Gastroesophageal sphincter (tissue), 4 donors: ENCODE measurements around the gene TMEM220. TPM values are rescaled to one million over a fixed set of nuclear protein-coding genes. Genes with fewer than 3 reads are reported as not detected.

Experiments
- ATAC-seq: fragments of 150-250 bp; one replicate; pipeline ENCODE4 v1.9.1; 2016; ENCODE audit warnings: mild to moderate bottlenecking, moderate library complexity
- H3K27ac ChIP-seq, 4 donors: fragments of 200-600 bp; sonication (generic) in 3 of 4; 1 replicate in 3 of 4; 2 replicates in 1 of 4; pipeline ENCODE4 v1.5.1; 2016 to 2019
- H3K27me3 ChIP-seq: fragments of 200-600 bp; sonication (generic); one replicate; pipeline ENCODE4 v1.5.1; 2019
- H3K36me3 ChIP-seq, 2 donors: fragments of 200-600 bp; sonication (generic); one replicate each; pipeline ENCODE4 v1.5.1; 2019; ENCODE audit warnings: control low read depth in 1 of 2
- H3K4me1 ChIP-seq, 3 donors: fragments of 200-600 bp; sonication (generic); 1 replicate in 2 of 3; 2 replicates in 1 of 3; pipeline ENCODE4 v1.5.1; 2016 to 2019; ENCODE audit warnings: control low read depth in 2 of 3
- H3K4me3 ChIP-seq, 2 donors: fragments of 200-600 bp; sonication (generic); one replicate each; pipeline ENCODE4 v1.5.1; 2019; ENCODE audit warnings: mild to moderate bottlenecking in 1 of 2, moderate library complexity in 1 of 2
- H3K9me3 ChIP-seq, 3 donors: fragments of 200-600 bp; sonication (generic); one replicate each; pipeline ENCODE4 v1.5.1; 2017 to 2019; ENCODE audit warnings: control low read depth in 2 of 3
- EP300 ChIP-seq: sonication (generic); formaldehyde crosslinking; IDR thresholded peaks from one replicate; pipeline ENCODE4 v1.6.1; 2017; ENCODE audit warnings: antibody characterized with exemption, mild to moderate bottlenecking
- POLR2A ChIP-seq, 2 donors: fragments of 450-650 bp; IDR thresholded peaks; one replicate each; pipeline ENCODE4 v1.6.1; 2017; ENCODE audit warnings: antibody characterized with exemption in 2 of 2, mild to moderate bottlenecking in 2 of 2, moderate library complexity in 1 of 2
- POLR2AphosphoS5 ChIP-seq: sonication (generic); formaldehyde crosslinking; IDR thresholded peaks from one replicate; pipeline ENCODE4 v1.6.1; 2017; ENCODE audit warnings: antibody characterized with exemption
- WGBS, 2 donors: methylation state at CpG; one replicate each; pipeline ENCODE4 v1.1.5; 2018; ENCODE audit warnings: low coverage in 1 of 2; 5-methylcytosine and 5-hydroxymethylcytosine counted together
- total RNA-seq, 4 donors: library from RNA; depleted of rRNA; stranded (reverse); fragments of >200 nt; gene quantifications; one replicate each; pipeline ENCODE4 v1.1.0, GENCODE V29; 2016
- TF ChIP-seq, protein P1 (sequence below), 4 experiments: fragments of 200-600 bp in 2 of 4; fragments of 450-650 bp in 2 of 4; sonication (generic) in 1 of 4; IDR thresholded peaks; one replicate each; pipeline ENCODE4 v1.5.1; 2017 to 2019; ENCODE audit warnings: antibody characterized with exemption in 4 of 4, mild to moderate bottlenecking in 2 of 4, moderate library complexity in 2 of 4

TMEM220 gene
- total RNA-seq, 4 donors from 2014 or later, result 9.4 to 18.3 (median 15.6) TPM

DNA sequence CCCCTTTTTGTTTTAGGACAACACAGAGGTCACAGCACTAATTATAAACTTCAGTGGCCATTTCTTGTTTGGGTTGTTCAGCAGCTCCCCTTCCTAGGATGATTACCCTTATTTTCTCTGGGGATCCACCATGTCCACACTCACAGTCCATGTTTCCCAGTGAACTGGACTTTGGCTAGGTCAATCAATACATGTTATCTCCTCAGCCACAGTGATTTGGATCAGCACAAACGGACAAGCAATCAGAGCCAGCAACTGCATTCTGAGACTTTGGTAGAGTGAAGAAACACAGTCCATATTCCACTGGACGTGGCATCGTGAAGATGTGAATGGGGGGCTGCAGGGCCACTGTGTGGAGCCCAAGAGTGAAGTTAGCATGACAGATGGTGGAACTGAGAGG lies 4.6 kb downstream of the TMEM220 start:
- 20 to 77% methylated on average over 1 to 2 of the region's 3 CpGs for WGBS, 2 donors
- ATAC-seq, result no peak
- Histone ChIP-seq H3K27me3 (no peaks in the 10 kb centered on the region), H3K36me3 (peaks cover 0 to 67% of the 10 kb centered on the region in 2 donors), H3K9me3 (no peaks in the 10 kb centered on the region), H3K27ac (no peak overlapping the region), H3K4me3 (no peak overlapping the region), H3K4me1 (peaks cover 0 to 11% (median 0%) of the 10 kb centered on the region in 3 donors)
- TF ChIP-seq, protein P1, sequence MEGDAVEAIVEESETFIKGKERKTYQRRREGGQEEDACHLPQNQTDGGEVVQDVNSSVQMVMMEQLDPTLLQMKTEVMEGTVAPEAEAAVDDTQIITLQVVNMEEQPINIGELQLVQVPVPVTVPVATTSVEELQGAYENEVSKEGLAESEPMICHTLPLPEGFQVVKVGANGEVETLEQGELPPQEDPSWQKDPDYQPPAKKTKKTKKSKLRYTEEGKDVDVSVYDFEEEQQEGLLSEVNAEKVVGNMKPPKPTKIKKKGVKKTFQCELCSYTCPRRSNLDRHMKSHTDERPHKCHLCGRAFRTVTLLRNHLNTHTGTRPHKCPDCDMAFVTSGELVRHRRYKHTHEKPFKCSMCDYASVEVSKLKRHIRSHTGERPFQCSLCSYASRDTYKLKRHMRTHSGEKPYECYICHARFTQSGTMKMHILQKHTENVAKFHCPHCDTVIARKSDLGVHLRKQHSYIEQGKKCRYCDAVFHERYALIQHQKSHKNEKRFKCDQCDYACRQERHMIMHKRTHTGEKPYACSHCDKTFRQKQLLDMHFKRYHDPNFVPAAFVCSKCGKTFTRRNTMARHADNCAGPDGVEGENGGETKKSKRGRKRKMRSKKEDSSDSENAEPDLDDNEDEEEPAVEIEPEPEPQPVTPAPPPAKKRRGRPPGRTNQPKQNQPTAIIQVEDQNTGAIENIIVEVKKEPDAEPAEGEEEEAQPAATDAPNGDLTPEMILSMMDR (IDR thresholded peaks at IDR 0.05), result no peak
- TF ChIP-seq POLR2AphosphoS5 (no peak), POLR2A (IDR thresholded peaks at IDR 0.05) (no peak), EP300 (no peak)

DNA sequence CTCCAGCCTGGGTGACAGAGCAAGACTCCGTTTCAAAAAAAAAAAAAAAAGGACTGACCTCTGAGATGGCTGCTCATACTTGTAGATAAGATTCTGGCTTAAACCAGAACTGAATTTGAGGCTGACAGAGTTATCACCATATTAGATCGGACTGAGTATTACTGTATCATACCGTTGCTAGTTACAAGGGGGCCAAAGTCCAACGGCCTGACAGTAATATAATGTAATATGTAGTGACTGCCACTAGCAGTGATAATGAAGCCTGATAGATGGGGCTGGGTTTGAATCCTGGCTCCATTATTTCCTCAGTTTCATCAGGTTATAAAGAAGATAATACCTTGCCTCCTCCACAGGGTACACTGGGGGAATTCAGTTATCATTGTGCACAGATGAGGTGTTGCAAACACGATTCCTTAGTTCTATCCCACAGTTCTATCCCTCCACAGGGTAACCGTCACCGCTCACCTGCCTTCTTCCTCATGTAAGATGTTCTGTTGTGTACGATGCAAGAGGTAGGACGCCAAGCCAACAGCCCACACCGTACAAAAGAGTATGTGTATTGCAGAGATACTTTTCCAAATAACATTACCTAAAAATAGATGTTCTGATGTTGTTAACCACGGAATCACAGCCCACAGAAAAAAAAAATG lies 5.2 kb downstream of the TMEM220 start:
- no peaks in the 10 kb centered on the region for H3K9me3 ChIP-seq
- H3K27me3 ChIP-seq, result no peaks in the 10 kb centered on the region
- H3K4me1 ChIP-seq, result peaks cover 0 to 10% (median 0%) of the 10 kb centered on the region in 3 donors
- no peak for TF ChIP-seq POLR2A (IDR thresholded peaks at IDR 0.05)
- TF ChIP-seq POLR2AphosphoS5, result no peak
- TF ChIP-seq EP300, result no peak
- TF ChIP-seq, protein P1 (IDR thresholded peaks at IDR 0.05), result no peak
- no peak for ATAC-seq
- H3K4me3 ChIP-seq, result no peak overlapping the region
- WGBS, 2 donors, result 81 to 94% methylated on average over 9 to 11 of the region's 11 CpGs
- peaks cover 0 to 73% of the 10 kb centered on the region in 2 donors for H3K36me3 ChIP-seq
- H3K27ac ChIP-seq, result no peak overlapping the region

DNA sequence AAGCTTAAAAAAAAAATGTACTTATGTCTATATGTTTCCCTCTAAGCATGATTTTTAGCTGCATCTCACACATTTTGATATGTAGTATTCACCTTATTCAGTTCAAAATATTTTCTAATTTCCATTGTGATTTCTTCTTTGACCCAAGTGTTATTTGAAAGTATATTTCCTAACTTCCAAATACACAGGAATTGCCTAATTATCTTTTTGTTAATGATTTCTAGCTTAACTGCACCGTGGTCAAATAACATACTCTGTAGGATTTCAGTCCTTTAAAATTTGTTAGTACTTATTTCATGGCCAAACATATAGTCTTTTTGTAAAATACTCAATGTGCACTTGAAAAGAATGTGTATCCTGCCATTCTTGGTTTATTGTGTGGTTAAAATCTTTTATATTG lies 11.3 kb downstream of the TMEM220 start:
- no peaks in the 10 kb centered on the region for H3K4me1 ChIP-seq
- TF ChIP-seq POLR2A (IDR thresholded peaks at IDR 0.05) (no peak), EP300 (no peak), POLR2AphosphoS5 (no peak)
- TF ChIP-seq, protein P1 (IDR thresholded peaks at IDR 0.05), result no peak
- H3K36me3 ChIP-seq, result peaks cover 0 to 76% of the 10 kb centered on the region in 2 donors
- WGBS, 2 donors, result 33 to 80% methylated on average over 1 of the region's 1 CpG
- no peaks in the 10 kb centered on the region for H3K27me3 ChIP-seq
- no peak for ATAC-seq
- no peaks in the 10 kb centered on the region for H3K9me3 ChIP-seq
- no peak overlapping the region for H3K4me3 ChIP-seq
- no peak overlapping the region for H3K27ac ChIP-seq

DNA sequence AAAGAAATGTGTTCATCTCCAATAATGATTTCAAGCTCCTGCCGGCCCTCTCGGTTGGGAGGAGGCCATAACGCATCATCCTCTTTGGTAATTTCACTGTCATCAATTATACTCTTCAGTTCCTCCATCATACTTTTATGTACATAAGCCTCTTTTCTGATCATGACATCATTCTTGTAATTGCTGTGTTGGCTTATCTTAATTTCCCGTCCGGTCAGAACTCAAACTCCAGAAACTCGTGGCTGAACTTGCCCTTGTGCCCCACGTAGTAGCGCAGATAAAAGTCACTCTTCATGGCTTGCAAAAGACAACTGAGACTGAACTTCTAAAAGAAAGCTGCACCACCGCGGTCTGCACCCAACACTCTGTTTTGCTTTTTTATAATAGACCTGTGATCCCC lies 13.6 kb downstream of the TMEM220 start:
- 82 to 90% methylated on average over 9 to 10 of the region's 10 CpGs for WGBS, 2 donors
- TF ChIP-seq POLR2A (IDR thresholded peaks at IDR 0.05), result no peak
- Histone ChIP-seq H3K27me3 (no peaks in the 10 kb centered on the region), H3K4me1 (no peaks in the 10 kb centered on the region), H3K9me3 (no peaks in the 10 kb centered on the region), H3K4me3 (no peak overlapping the region), H3K36me3 (peaks cover 3 to 81% of the 10 kb centered on the region in 2 donors), H3K27ac (no peak overlapping the region)
- no peak for ATAC-seq

DNA sequence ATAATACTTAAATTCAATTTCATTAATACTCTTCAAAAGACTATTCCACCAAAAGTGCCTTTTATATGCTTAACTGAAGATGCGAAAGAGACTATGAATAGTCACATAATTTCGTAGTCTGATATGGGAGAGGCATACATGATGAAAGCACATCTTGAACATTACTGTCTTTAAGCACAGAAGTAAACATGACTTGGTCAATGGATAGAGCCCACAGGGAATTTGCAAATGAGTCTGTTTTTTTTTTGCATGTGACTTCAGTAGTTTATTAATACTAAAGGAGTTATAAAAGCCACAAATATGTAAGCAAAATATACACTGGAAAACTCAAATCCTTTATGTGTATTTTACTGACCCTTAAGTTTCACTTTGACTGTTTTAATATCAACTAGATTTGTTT lies 16.5 kb downstream of the TMEM220 start:
- Histone ChIP-seq H3K4me3 (no peak overlapping the region), H3K36me3 (peaks cover 3 to 84% of the 10 kb centered on the region in 2 donors), H3K4me1 (no peaks in the 10 kb centered on the region), H3K27ac (no peak overlapping the region), H3K9me3 (no peaks in the 10 kb centered on the region), H3K27me3 (no peaks in the 10 kb centered on the region)
- no peak for TF ChIP-seq POLR2A (IDR thresholded peaks at IDR 0.05)
- TF ChIP-seq EP300, result no peak
- TF ChIP-seq, protein P1 (IDR thresholded peaks at IDR 0.05), result no peak
- TF ChIP-seq POLR2AphosphoS5, result no peak
- ATAC-seq, result no peak
- WGBS, 2 donors, result 89 to 100% methylated on average over 2 of the region's 2 CpGs
